ENCODE measurements around the gene AUTS2. TPM values are rescaled to one million over a fixed set of nuclear protein-coding genes. Genes with fewer than 3 reads are reported as not detected.

Gene AUTS2
- polyA plus RNA-seq, 1 donor (not counting 4 experiments of a cell fraction or from before 2014, with no cell fraction given) = 4.7 TPM

DNA sequence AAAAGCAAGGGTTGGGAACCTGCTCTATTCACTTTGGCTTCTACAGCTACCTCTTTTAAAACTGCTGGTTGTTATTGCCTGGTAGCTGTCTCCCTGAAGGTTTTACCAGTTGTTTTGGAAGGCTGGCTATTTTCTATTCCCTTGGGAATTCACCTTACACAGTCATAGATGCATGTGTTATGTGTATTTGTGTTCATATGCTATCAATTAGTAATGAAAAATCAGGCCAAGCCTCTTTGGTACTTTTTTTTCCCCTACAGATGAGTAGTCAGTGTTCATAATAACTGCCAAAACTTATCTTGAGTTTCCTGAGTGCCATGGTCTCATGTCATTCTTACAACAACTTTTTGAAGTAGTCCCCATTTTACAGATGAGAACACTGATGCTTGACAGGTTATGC is 795.7 kb downstream of the AUTS2 start:
- dilution Hi-C loops (cut with MboI; ENCODE audit: extremely low pct_ligation_motif_present, low sequenced_read_pairs) = no loop called here
- H3K4me1 ChIP-seq (ENCODE audit: control insufficient read depth, extremely low read depth, insufficient read depth, low read length) = no peaks in the 10 kb centered on the region
- no peak overlapping the region for H3K27ac ChIP-seq (ENCODE audit: control insufficient read depth, insufficient read depth, low read length)
- no peaks in the 10 kb centered on the region for H3K27me3 ChIP-seq (ENCODE audit: control insufficient read depth, extremely low read depth, insufficient read depth, low read length)
- no peaks in the 10 kb centered on the region for H3K36me3 ChIP-seq (ENCODE audit: control insufficient read depth in 2 of 2, extremely low read depth in 1 of 2, insufficient read depth in 2 of 2, low read length in 2 of 2)
- H3K9me1 ChIP-seq (ENCODE audit: control insufficient read depth, extremely low read depth, insufficient read depth, low read length) = no peaks in the 10 kb centered on the region
- H3K4me2 ChIP-seq (ENCODE audit: control insufficient read depth, extremely low read depth, insufficient read depth, low read depth, low read length) = no peak overlapping the region
- FAIRE-seq (no peak), DNase-seq (ENCODE audit: low read depth, low spot score) (no peak)
- no peak overlapping the region for H3K9ac ChIP-seq (ENCODE audit: control insufficient read depth, extremely low read depth, insufficient read depth, low read length)
- H3K79me2 ChIP-seq (ENCODE audit: control insufficient read depth, insufficient read depth, low read length) = no peaks in the 10 kb centered on the region
- TF ChIP-seq, protein P1, sequence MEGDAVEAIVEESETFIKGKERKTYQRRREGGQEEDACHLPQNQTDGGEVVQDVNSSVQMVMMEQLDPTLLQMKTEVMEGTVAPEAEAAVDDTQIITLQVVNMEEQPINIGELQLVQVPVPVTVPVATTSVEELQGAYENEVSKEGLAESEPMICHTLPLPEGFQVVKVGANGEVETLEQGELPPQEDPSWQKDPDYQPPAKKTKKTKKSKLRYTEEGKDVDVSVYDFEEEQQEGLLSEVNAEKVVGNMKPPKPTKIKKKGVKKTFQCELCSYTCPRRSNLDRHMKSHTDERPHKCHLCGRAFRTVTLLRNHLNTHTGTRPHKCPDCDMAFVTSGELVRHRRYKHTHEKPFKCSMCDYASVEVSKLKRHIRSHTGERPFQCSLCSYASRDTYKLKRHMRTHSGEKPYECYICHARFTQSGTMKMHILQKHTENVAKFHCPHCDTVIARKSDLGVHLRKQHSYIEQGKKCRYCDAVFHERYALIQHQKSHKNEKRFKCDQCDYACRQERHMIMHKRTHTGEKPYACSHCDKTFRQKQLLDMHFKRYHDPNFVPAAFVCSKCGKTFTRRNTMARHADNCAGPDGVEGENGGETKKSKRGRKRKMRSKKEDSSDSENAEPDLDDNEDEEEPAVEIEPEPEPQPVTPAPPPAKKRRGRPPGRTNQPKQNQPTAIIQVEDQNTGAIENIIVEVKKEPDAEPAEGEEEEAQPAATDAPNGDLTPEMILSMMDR (optimal IDR thresholded peaks at IDR 0.05 in 1 of 3, IDR thresholded peaks at IDR 0.05 in 1 of 3, conservative IDR thresholded peaks at IDR 0.05 in 1 of 3; ENCODE audit: extremely low read depth in 1 of 3, insufficient read depth in 2 of 3, low read length in 3 of 3) = no peak
- TF ChIP-seq EZH2 (IDR thresholded peaks at IDR 0.05; ENCODE audit: low read length) = no peak
- no peak overlapping the region for H2AFZ ChIP-seq (ENCODE audit: control insufficient read depth, low read length)
- no peaks in the 10 kb centered on the region for H3K9me3 ChIP-seq (ENCODE audit: control insufficient read depth, low read depth, low read length)
- H4K20me1 ChIP-seq (ENCODE audit: control insufficient read depth, extremely low read depth, insufficient read depth, low read length) = no peaks in the 10 kb centered on the region
- no peak overlapping the region for H3K4me3 ChIP-seq (ENCODE audit: control insufficient read depth in 2 of 3, extremely low read depth in 1 of 3, insufficient read depth in 2 of 3, low read depth in 1 of 3, low read length in 3 of 3)

DNA sequence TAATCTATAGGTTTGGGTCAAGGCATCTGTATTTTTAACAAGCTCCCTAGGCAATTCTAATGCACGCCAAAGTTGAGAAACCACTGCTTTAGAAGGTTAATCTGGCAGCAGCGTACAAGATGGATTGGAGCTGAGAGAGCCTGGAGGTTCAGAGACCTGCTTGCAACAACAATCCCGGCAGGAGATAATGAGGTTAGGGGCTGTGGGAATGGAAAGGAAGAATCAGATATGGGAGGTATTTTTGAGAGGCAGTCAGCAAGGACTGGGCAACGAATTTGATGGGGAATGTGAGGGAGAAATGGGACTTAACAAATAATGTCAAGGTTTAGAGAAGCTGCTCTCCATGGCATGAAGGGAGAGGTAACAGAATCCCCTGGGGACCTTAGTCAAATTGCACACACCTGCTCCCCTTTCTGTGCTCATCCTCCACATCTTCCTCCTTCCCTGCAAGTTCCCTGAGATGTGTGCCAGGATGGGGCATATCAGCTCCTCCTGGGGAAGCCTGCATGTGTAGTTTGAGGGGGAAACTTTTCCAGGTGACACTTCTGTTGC is 802.6 kb downstream of the AUTS2 start:
- no peaks in the 10 kb centered on the region for H3K36me3 ChIP-seq (ENCODE audit: control insufficient read depth in 2 of 2, extremely low read depth in 1 of 2, insufficient read depth in 2 of 2, low read length in 2 of 2)
- no peaks in the 10 kb centered on the region for H4K20me1 ChIP-seq (ENCODE audit: control insufficient read depth, extremely low read depth, insufficient read depth, low read length)
- DNase-seq (ENCODE audit: low read depth, low spot score) (no peak), FAIRE-seq (no peak)
- H3K27me3 ChIP-seq (ENCODE audit: control insufficient read depth, extremely low read depth, insufficient read depth, low read length) = no peaks in the 10 kb centered on the region
- TF ChIP-seq, protein P1 (optimal IDR thresholded peaks at IDR 0.05 in 1 of 3, IDR thresholded peaks at IDR 0.05 in 1 of 3, conservative IDR thresholded peaks at IDR 0.05 in 1 of 3; ENCODE audit: extremely low read depth in 1 of 3, insufficient read depth in 2 of 3, low read length in 3 of 3) = no peak
- no peak for TF ChIP-seq EZH2 (IDR thresholded peaks at IDR 0.05; ENCODE audit: low read length)
- H3K9me3 ChIP-seq (ENCODE audit: control insufficient read depth, low read depth, low read length) = no peaks in the 10 kb centered on the region
- H3K4me1 ChIP-seq (ENCODE audit: control insufficient read depth, extremely low read depth, insufficient read depth, low read length) = no peaks in the 10 kb centered on the region
- dilution Hi-C loops (cut with MboI; ENCODE audit: extremely low pct_ligation_motif_present, low sequenced_read_pairs) = no loop called here
- H3K9ac ChIP-seq (ENCODE audit: control insufficient read depth, extremely low read depth, insufficient read depth, low read length) = no peak overlapping the region
- no peaks in the 10 kb centered on the region for H3K9me1 ChIP-seq (ENCODE audit: control insufficient read depth, extremely low read depth, insufficient read depth, low read length)
- H2AFZ ChIP-seq (ENCODE audit: control insufficient read depth, low read length) = no peak overlapping the region
- no peak overlapping the region for H3K4me3 ChIP-seq (ENCODE audit: control insufficient read depth in 2 of 3, extremely low read depth in 1 of 3, insufficient read depth in 2 of 3, low read depth in 1 of 3, low read length in 3 of 3)
- no peak overlapping the region for H3K27ac ChIP-seq (ENCODE audit: control insufficient read depth, insufficient read depth, low read length)
- H3K79me2 ChIP-seq (ENCODE audit: control insufficient read depth, insufficient read depth, low read length) = no peaks in the 10 kb centered on the region
- no peak overlapping the region for H3K4me2 ChIP-seq (ENCODE audit: control insufficient read depth, extremely low read depth, insufficient read depth, low read depth, low read length)
